ENCODE results near the gene PCDHGB4.
"Not testable (repeated sequence)": the region's sequence is repeated elsewhere in the genome, so short reads cannot be mapped to it uniquely, and the experiment has no call there.

Gene PCDHGB4

GRCh38 chr5:141419074-141419880 is 31.8 kb downstream of the PCDHGB4 start:
- H3K36me3 Mint-ChIP-seq (ENCODE audit: low read depth) = no peaks in the 10 kb centered on the region
- peaks cover 23% of the 10 kb centered on the region for H3K9me3 Mint-ChIP-seq
- peaks cover 70% of the 10 kb centered on the region for H3K27me3 Mint-ChIP-seq (ENCODE audit: low read depth)
- no peak for DNase-seq (ENCODE audit: low spot score)
- no peak overlapping the region for H3K27ac Mint-ChIP-seq
- H3K4me1 Mint-ChIP-seq (ENCODE audit: low read depth) = peaks cover 14% of the 10 kb centered on the region
- H3K4me3 Mint-ChIP-seq = no peak overlapping the region

DNA sequence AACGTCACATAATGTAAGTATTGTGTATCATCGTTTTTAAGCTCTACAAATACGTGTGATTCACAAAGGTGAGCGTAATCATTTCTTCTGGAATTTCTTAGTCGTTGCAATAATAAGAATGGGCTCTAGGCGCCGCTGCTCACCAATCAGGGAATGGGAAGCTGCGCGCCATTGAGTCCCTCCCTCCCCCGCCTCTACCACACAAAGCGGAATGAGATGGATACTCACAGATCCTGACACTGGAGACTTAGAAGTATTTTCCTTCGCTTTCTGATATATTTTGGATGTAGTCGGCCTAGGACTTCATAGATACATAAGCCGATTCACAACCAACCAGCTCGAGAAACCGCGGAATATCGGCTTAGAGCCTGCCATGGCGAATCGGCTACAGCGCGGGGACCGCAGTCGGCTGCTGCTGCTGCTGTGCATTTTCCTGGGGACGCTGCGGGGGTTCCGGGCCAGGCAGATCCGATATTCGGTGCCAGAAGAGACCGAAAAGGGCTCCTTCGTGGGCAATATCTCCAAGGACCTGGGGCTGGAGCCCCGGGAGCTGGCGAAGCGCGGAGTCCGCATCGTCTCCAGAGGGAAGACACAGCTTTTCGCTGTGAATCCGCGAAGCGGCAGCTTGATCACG is 33.5 kb downstream of the PCDHGB4 start, which contains the start of gene PCDHGA11:
Gene PCDHGA11, plus strand, starts transcription at position 197 of the 634 bp plus-strand sequence. Its CDS starts 177 bp downstream, at position 374.
- Mint-ChIP-seq H3K27ac (peak within 1 kb of the TSS; percentile 51), H3K4me1 (ENCODE audit: low read depth) (peaks cover 11% of the 10 kb centered on the region), H3K4me3 (peak within 1 kb of the TSS; percentile 87), H3K9me3 (peaks cover 19% of the 10 kb centered on the region), H3K27me3 (ENCODE audit: low read depth) (peaks cover 62% of the 10 kb centered on the region), H3K36me3 (ENCODE audit: low read depth) (no peaks in the 10 kb centered on the region)
- peak; percentile 33 for DNase-seq (ENCODE audit: low spot score)

DNA sequence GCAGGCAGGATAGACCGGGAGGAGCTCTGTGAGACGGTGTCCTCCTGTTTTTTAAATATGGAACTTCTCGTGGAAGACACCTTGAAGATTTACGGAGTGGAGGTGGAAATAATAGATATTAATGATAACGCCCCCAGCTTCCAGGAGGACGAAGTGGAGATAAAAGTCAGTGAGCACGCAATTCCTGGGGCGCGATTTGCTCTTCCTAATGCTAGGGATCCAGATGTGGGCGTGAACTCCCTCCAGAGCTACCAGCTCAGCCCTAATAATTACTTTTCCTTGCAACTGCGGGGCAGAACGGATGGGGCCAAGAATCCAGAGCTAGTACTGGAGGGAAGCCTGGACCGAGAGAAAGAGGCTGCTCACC is 34.0 kb downstream of the PCDHGB4 start:
- DNase-seq (ENCODE audit: low spot score) = no peak
- no peaks in the 10 kb centered on the region for H3K36me3 Mint-ChIP-seq (ENCODE audit: low read depth)
- H3K9me3 Mint-ChIP-seq = peaks cover 19% of the 10 kb centered on the region
- H3K4me3 Mint-ChIP-seq = peak overlapping the region; percentile 87
- peak overlapping the region; percentile 51 for H3K27ac Mint-ChIP-seq
- H3K4me1 Mint-ChIP-seq (ENCODE audit: low read depth) = peaks cover 11% of the 10 kb centered on the region
- peaks cover 58% of the 10 kb centered on the region for H3K27me3 Mint-ChIP-seq (ENCODE audit: low read depth)

DNA sequence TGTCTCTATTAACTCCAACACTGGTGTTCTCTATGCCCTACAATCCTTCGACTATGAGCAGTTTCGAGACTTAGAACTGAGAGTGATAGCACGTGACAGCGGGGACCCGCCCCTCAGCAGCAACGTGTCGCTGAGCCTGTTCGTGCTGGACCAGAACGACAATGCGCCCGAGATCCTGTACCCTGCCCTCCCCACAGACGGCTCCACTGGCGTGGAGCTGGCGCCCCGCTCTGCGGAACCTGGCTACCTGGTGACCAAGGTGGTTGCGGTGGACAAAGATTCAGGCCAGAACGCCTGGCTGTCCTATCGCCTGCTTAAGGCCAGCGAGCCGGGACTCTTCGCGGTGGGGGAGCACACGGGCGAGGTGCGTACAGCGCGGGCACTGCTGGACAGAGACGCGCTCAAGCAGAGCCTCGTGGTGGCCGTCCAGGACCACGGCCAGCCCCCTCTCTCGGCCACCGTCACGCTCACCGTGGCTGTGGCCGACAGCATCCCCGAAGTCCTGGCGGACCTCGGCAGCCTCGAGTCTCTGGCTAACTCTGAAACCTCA is 35.3 kb downstream of the PCDHGB4 start:
- Mint-ChIP-seq H3K36me3 (ENCODE audit: low read depth) (no peaks in the 10 kb centered on the region), H3K9me3 (peaks cover 23% of the 10 kb centered on the region), H3K27me3 (ENCODE audit: low read depth) (peaks cover 54% of the 10 kb centered on the region), H3K27ac (no peak overlapping the region), H3K4me3 (peak overlapping the region; percentile 7), H3K4me1 (ENCODE audit: low read depth) (peaks cover 11% of the 10 kb centered on the region)
- no peak for DNase-seq (ENCODE audit: low spot score)

- Mint-ChIP-seq H3K27me3 (ENCODE audit: low read depth) (peaks cover 34% of the 10 kb centered on the region), H3K9me3 (peaks cover 31% of the 10 kb centered on the region), H3K4me1 (ENCODE audit: low read depth) (peaks cover 2% of the 10 kb centered on the region), H3K36me3 (ENCODE audit: low read depth) (peaks cover 5% of the 10 kb centered on the region), H3K4me3 (no peak overlapping the region), H3K27ac (no peak overlapping the region)
- DNase-seq (ENCODE audit: low spot score) = no peak
These were observed 40.4 kb downstream of the PCDHGB4 start for GRCh38 chr5:141427783-141428426.

DNA sequence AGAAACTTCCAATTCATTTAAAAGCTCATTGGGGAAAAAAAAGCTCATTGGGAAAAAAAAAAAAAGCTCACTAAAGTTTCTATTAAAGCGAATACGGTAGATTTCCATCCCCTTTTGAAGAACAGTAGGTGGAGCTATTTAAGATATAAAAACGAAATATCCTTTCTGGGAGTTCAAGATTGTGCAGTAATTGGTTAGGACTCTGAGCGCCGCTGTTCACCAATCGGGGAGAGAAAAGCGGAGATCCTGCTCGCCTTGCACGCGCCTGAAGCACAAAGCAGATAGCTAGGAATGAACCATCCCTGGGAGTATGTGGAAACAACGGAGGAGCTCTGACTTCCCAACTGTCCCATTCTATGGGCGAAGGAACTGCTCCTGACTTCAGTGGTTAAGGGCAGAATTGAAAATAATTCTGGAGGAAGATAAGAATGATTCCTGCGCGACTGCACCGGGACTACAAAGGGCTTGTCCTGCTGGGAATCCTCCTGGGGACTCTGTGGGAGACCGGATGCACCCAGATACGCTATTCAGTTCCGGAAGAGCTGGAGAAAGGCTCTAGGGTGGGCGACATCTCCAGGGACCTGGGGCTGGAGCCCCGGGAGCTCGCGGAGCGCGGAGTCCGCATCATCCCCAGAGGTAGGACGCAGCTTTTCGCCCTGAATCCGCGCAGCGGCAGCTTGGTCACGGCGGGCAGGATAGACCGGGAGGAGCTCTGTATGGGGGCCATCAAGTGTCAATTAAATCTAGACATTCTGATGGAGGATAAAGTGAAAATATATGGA is 43.0 kb downstream of the PCDHGB4 start, which contains the start of gene PCDHGA12:
Gene PCDHGA12, plus strand, starts transcription at position 176 of the 782 bp plus-strand sequence. Its CDS starts 253 bp downstream, at position 429.
- Mint-ChIP-seq H3K9me3 (peaks cover 41% of the 10 kb centered on the region), H3K4me3 (peak within 1 kb of the TSS; percentile 78), H3K4me1 (ENCODE audit: low read depth) (peaks cover 2% of the 10 kb centered on the region), H3K27ac (peak within 1 kb of the TSS; percentile 65), H3K36me3 (ENCODE audit: low read depth) (peaks cover 6% of the 10 kb centered on the region), H3K27me3 (ENCODE audit: low read depth) (peaks cover 28% of the 10 kb centered on the region)
- no peak for DNase-seq (ENCODE audit: low spot score)

DNA sequence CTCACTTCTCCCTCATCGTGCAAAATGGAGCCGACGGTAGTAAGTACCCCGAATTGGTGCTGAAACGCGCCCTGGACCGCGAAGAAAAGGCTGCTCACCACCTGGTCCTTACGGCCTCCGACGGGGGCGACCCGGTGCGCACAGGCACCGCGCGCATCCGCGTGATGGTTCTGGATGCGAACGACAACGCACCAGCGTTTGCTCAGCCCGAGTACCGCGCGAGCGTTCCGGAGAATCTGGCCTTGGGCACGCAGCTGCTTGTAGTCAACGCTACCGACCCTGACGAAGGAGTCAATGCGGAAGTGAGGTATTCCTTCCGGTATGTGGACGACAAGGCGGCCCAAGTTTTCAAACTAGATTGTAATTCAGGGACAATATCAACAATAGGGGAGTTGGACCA is 43.8 kb downstream of the PCDHGB4 start:
- H3K36me3 Mint-ChIP-seq (ENCODE audit: low read depth) = peaks cover 6% of the 10 kb centered on the region
- H3K9me3 Mint-ChIP-seq = peaks cover 41% of the 10 kb centered on the region
- H3K27ac Mint-ChIP-seq = no peak overlapping the region
- H3K27me3 Mint-ChIP-seq (ENCODE audit: low read depth) = peaks cover 28% of the 10 kb centered on the region
- H3K4me3 Mint-ChIP-seq = peak overlapping the region; percentile 78
- peaks cover 2% of the 10 kb centered on the region for H3K4me1 Mint-ChIP-seq (ENCODE audit: low read depth)
- no peak for DNase-seq (ENCODE audit: low spot score)

- Mint-ChIP-seq H3K9me3 (peaks cover 36% of the 10 kb centered on the region), H3K27me3 (ENCODE audit: low read depth) (peaks cover 26% of the 10 kb centered on the region)
- not testable (repeated sequence) for H3K4me3 Mint-ChIP-seq; H3K4me1 Mint-ChIP-seq (ENCODE audit: low read depth); DNase-seq (ENCODE audit: low spot score); H3K27ac Mint-ChIP-seq; H3K36me3 Mint-ChIP-seq (ENCODE audit: low read depth)
These were observed 44.8 kb downstream of the PCDHGB4 start for GRCh38 chr5:141432308-141432707.

DNA sequence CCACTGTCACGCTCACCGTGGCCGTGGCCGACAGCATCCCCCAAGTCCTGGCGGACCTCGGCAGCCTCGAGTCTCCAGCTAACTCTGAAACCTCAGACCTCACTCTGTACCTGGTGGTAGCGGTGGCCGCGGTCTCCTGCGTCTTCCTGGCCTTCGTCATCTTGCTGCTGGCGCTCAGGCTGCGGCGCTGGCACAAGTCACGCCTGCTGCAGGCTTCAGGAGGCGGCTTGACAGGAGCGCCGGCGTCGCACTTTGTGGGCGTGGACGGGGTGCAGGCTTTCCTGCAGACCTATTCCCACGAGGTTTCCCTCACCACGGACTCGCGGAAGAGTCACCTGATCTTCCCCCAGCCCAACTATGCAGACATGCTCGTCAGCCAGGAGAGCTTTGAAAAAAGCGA is 45.2 kb downstream of the PCDHGB4 start:
- H3K4me1 Mint-ChIP-seq (ENCODE audit: low read depth); DNase-seq (ENCODE audit: low spot score); H3K27ac Mint-ChIP-seq; H3K4me3 Mint-ChIP-seq; H3K36me3 Mint-ChIP-seq (ENCODE audit: low read depth): not testable (repeated sequence)
- Mint-ChIP-seq H3K27me3 (ENCODE audit: low read depth) (peaks cover 26% of the 10 kb centered on the region), H3K9me3 (peaks cover 36% of the 10 kb centered on the region)

GRCh38 chr5:141434006-141434405 is 46.5 kb downstream of the PCDHGB4 start:
- Mint-ChIP-seq H3K9me3 (peaks cover 31% of the 10 kb centered on the region), H3K27me3 (ENCODE audit: low read depth) (peaks cover 23% of the 10 kb centered on the region), H3K4me3 (no peak overlapping the region), H3K36me3 (ENCODE audit: low read depth) (peaks cover 6% of the 10 kb centered on the region), H3K27ac (no peak overlapping the region), H3K4me1 (ENCODE audit: low read depth) (peaks cover 2% of the 10 kb centered on the region)
- no peak for DNase-seq (ENCODE audit: low spot score)

- Mint-ChIP-seq H3K4me1 (ENCODE audit: low read depth) (no peaks in the 10 kb centered on the region), H3K27ac (no peak overlapping the region), H3K36me3 (ENCODE audit: low read depth) (peaks cover 1% of the 10 kb centered on the region), H3K9me3 (peaks cover 13% of the 10 kb centered on the region), H3K4me3 (no peak overlapping the region), H3K27me3 (ENCODE audit: low read depth) (peaks cover 5% of the 10 kb centered on the region)
- no peak for DNase-seq (ENCODE audit: low spot score)
These were observed 49.7 kb downstream of the PCDHGB4 start for GRCh38 chr5:141437221-141437620.

GRCh38 chr5:141439411-141440141 is 52.1 kb downstream of the PCDHGB4 start:
- Mint-ChIP-seq H3K9me3 (peaks cover 3% of the 10 kb centered on the region), H3K4me1 (ENCODE audit: low read depth) (no peaks in the 10 kb centered on the region), H3K4me3 (no peak overlapping the region), H3K27me3 (ENCODE audit: low read depth) (no peaks in the 10 kb centered on the region), H3K27ac (no peak overlapping the region), H3K36me3 (ENCODE audit: low read depth) (no peaks in the 10 kb centered on the region)
- DNase-seq (ENCODE audit: low spot score) = no peak

All from T-helper 2 cell treated with Interferon-gamma antibody and Interleukin-4, amounts not matched to agents 5 μg/mL and 100 μg/mL, for 36 hours (primary cell).